ENCODE data around the gene SPTBN5. TPM values are rescaled to one million over a fixed set of nuclear protein-coding genes. Genes with fewer than 3 reads are reported as not detected.

Gene SPTBN5
- total RNA-seq, 1 donor from 2014 or later, result 3.2 TPM

- no peak overlapping the region for H3K27ac Mint-ChIP-seq (ENCODE audit: unreplicated experiment)
- no peak for TF ChIP-seq CTCF (IDR thresholded peaks at IDR 0.05)
- peaks cover 12% of the 10 kb centered on the region for H3K4me1 Mint-ChIP-seq (ENCODE audit: unreplicated experiment)
- peaks cover 13% of the 10 kb centered on the region for H3K36me3 Mint-ChIP-seq (ENCODE audit: unreplicated experiment)
- no peak overlapping the region for H3K4me3 Mint-ChIP-seq (ENCODE audit: unreplicated experiment)
- no peaks in the 10 kb centered on the region for H3K9me3 Mint-ChIP-seq (ENCODE audit: unreplicated experiment)
- no peak for DNase-seq (ENCODE audit: extremely low spot score, unreplicated experiment)
- H3K27me3 Mint-ChIP-seq (ENCODE audit: unreplicated experiment), result no peaks in the 10 kb centered on the region
These were observed 83.0 kb downstream of the SPTBN5 start for GRCh38 chr15:41810651-41811431.

- peaks cover 7% of the 10 kb centered on the region for H3K36me3 Mint-ChIP-seq (ENCODE audit: unreplicated experiment)
- H3K27ac Mint-ChIP-seq (ENCODE audit: unreplicated experiment), result no peak overlapping the region
- H3K4me1 Mint-ChIP-seq (ENCODE audit: unreplicated experiment), result peaks cover 20% of the 10 kb centered on the region
- DNase-seq (ENCODE audit: extremely low spot score, unreplicated experiment), result no peak
- no peaks in the 10 kb centered on the region for H3K9me3 Mint-ChIP-seq (ENCODE audit: unreplicated experiment)
- no peak for TF ChIP-seq CTCF (IDR thresholded peaks at IDR 0.05)
- H3K4me3 Mint-ChIP-seq (ENCODE audit: unreplicated experiment), result no peak overlapping the region
- H3K27me3 Mint-ChIP-seq (ENCODE audit: unreplicated experiment), result no peaks in the 10 kb centered on the region
These were observed 84.2 kb downstream of the SPTBN5 start for GRCh38 chr15:41809526-41810220.

- DNase-seq (ENCODE audit: extremely low spot score, unreplicated experiment), result no peak
- Mint-ChIP-seq H3K4me1 (ENCODE audit: unreplicated experiment) (peaks cover 25% of the 10 kb centered on the region), H3K27ac (ENCODE audit: unreplicated experiment) (no peak overlapping the region), H3K36me3 (ENCODE audit: unreplicated experiment) (peaks cover 5% of the 10 kb centered on the region), H3K9me3 (ENCODE audit: unreplicated experiment) (no peaks in the 10 kb centered on the region), H3K4me3 (ENCODE audit: unreplicated experiment) (no peak overlapping the region), H3K27me3 (ENCODE audit: unreplicated experiment) (no peaks in the 10 kb centered on the region)
- TF ChIP-seq CTCF (IDR thresholded peaks at IDR 0.05), result no peak
These were observed 84.7 kb downstream of the SPTBN5 start for GRCh38 chr15:41809121-41809520.

GRCh38 chr15:41806291-41807181 is 87.3 kb downstream of the SPTBN5 start:
- no peak overlapping the region for H3K4me3 Mint-ChIP-seq (ENCODE audit: unreplicated experiment)
- no peak for DNase-seq (ENCODE audit: extremely low spot score, unreplicated experiment)
- peaks cover 27% of the 10 kb centered on the region for H3K4me1 Mint-ChIP-seq (ENCODE audit: unreplicated experiment)
- no peaks in the 10 kb centered on the region for H3K9me3 Mint-ChIP-seq (ENCODE audit: unreplicated experiment)
- H3K27ac Mint-ChIP-seq (ENCODE audit: unreplicated experiment), result peak overlapping the region; percentile 23
- TF ChIP-seq CTCF (IDR thresholded peaks at IDR 0.05), result no peak
- no peaks in the 10 kb centered on the region for H3K27me3 Mint-ChIP-seq (ENCODE audit: unreplicated experiment)
- no peaks in the 10 kb centered on the region for H3K36me3 Mint-ChIP-seq (ENCODE audit: unreplicated experiment)
